Measurements from ENCODE around the gene IRF9. TPM values are rescaled to one million over a fixed set of nuclear protein-coding genes. Genes with fewer than 3 reads are reported as not detected.

IRF9 gene, protein sequence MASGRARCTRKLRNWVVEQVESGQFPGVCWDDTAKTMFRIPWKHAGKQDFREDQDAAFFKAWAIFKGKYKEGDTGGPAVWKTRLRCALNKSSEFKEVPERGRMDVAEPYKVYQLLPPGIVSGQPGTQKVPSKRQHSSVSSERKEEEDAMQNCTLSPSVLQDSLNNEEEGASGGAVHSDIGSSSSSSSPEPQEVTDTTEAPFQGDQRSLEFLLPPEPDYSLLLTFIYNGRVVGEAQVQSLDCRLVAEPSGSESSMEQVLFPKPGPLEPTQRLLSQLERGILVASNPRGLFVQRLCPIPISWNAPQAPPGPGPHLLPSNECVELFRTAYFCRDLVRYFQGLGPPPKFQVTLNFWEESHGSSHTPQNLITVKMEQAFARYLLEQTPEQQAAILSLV
- 100 to 1,000 TPM; 172 to 209 TPM for total RNA-seq

DNA sequence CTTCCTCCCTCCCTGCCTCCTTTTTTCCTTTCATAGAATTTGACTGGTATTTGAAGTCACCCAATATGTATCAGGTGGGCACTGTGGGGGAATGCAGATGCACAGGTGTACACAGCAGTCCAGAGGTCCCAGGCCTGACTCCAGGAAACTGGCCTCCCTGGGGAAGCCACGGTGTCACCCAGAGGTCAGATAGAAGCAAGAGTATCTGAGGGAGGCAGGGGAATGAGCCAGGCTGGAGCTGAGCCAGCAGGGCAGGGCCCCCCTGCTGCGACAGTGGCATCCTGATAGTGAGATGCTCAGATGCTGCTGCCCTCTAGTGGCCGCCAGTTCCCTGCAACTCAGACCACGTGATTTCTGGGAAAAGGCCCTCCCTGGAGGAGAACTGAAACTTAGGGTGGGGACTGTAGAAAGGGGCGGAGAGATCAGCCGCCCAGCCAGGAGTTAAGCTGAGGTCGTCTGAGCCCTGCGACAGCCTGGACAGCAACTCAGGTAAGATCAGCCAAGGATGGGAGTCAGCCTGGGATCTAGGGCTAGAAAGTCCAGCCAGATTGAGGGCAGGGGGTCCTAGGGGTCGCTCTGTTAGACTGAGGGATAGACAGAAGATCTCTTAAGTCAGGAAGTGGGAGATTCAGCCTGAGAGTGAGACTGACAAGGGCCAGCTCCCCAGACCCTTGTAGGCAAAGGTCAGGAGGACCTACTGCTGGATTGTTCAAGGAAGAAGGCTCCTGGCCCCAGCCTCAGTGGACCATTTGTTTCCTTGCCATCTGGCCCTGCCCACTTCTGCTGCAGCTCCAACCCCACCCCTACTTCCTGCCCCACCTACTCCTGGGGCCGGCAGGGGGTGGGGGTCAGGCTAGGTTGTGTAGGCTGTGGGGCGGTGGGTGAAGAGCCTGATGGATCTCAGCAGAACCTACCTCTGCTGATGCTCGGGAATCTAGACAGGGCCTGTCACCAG is at the start of gene IRF9:
Gene IRF9 (plus strand): TSS at position 416 of the 955 bp plus-strand sequence. CDS start 880 bp downstream, outside the sequence.
- H3K27ac Mint-ChIP-seq: peak within 1 kb of the TSS; percentile 97
- no peaks in the 10 kb centered on the region for H3K9me3 Mint-ChIP-seq (ENCODE audit: low read depth)
- intact Hi-C loops (cut with DNase I, micrococcal nuclease): loop anchor here (1.0 to 2.0 kb wide), 17 partner anchors 14 to 269 kb away; partner anchors contain the start of genes DCAF11 (in 2 of the 2), EMC9 (in 2 of the 2), IPO4 (in 2 of the 2) and NRL (in 2 of the 2)
- peaks cover 73% of the 10 kb centered on the region for H3K36me3 Mint-ChIP-seq (ENCODE audit: low read depth)
- peak within 1 kb of the TSS; percentile 84 for H3K4me3 Mint-ChIP-seq
- DNase-seq (peak; percentile 98), ATAC-seq (peak; percentile 89)
- peaks cover 35% of the 10 kb centered on the region for H3K4me1 Mint-ChIP-seq
- no peaks in the 10 kb centered on the region for H3K27me3 Mint-ChIP-seq
- ChIA-PET CTCF (interaction anchor here (0.6 to 3.6 kb wide), 40 partner anchors 9 to 1066 kb away, joined by 3 to 43 read pairs (median 4); partner anchors contain the start of genes C14orf119, CHMP4A, CIDEB and DCAF11), POLR2A (interaction anchor here (0.6 to 3.6 kb wide), 20 partner anchors 8 to 112 kb away, joined by 3 to 36 read pairs (median 5); partner anchors contain the start of genes CHMP4A, DCAF11, EMC9 and IPO4)

GRCh38 chr14:24113379-24113800 is 47.7 kb upstream of the IRF9 start:
- peak overlapping the region; percentile 97 for H3K27ac Mint-ChIP-seq
- CTCF ChIA-PET: interaction anchor here (0.6 to 3.3 kb wide), 10 partner anchors 20 to 556 kb away, joined by 3 to 32 read pairs (median 9); partner anchors contain the start of genes IRF9, PCK2, PSME1 and PSME2
- H3K36me3 Mint-ChIP-seq (ENCODE audit: low read depth): peaks cover 24% of the 10 kb centered on the region
- peak overlapping the region; percentile 85 for H3K4me3 Mint-ChIP-seq
- POLR2A ChIA-PET: interaction anchor here (1.0 to 2.8 kb wide), 8 partner anchors 20 to 186 kb away, joined by 3 to 35 read pairs (median 12); partner anchors contain the start of genes DHRS1, EMC9, IRF9 and NOP9
- ATAC-seq (no peak), DNase-seq (no peak)
- H3K9me3 Mint-ChIP-seq (ENCODE audit: low read depth): no peaks in the 10 kb centered on the region
- intact Hi-C loops (cut with DNase I, micrococcal nuclease): loop anchor here in 1 of 2 experiments (10.0 kb wide), 1 partner anchor 1019 kb away; the partner anchor contains the start of genes ACIN1 and C14orf119
- no peaks in the 10 kb centered on the region for H3K27me3 Mint-ChIP-seq
- H3K4me1 Mint-ChIP-seq: peaks cover 38% of the 10 kb centered on the region

DNA sequence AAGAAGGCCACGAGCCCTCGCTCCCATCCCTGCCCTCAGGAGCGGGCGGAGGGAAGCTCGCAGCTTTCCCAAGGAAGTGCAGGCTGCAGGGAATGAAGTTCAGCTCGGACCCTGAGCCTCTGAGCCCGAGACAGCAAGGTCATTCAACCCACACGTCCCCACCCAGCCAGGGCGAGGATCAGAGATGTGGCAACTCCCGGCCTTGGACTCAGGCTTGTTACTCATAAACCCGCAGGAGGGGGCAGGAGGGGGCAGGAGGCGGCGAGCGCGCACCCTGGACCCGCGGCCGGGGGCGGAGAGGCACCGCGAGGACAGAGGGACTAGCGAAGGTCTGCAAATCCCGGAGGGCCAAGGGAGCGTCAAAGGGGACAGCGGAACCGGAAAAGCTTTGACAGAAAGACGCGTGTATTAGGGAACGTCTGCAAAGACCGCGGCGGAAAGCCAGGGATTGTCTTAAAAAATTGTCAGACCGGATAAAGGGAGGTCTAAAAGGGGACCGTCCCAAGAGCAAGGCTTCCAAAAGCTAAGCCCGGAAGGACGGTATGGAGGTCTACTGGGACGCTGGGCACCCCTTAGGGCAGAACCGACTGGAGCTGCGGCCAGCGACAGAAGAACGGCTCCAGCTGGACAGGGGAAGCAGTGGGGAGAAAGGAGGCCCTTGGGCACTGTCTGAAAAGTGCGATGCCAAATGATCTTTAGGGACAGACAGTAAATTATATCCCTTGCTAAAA is 47.1 kb upstream of the IRF9 start:
- Mint-ChIP-seq H3K36me3 (ENCODE audit: low read depth) (peaks cover 29% of the 10 kb centered on the region), H3K9me3 (ENCODE audit: low read depth) (no peaks in the 10 kb centered on the region), H3K27ac (peak overlapping the region; percentile 97), H3K4me3 (peak overlapping the region; percentile 85), H3K4me1 (peaks cover 32% of the 10 kb centered on the region), H3K27me3 (no peaks in the 10 kb centered on the region)
- CTCF ChIA-PET: interaction anchor here (0.6 to 3.3 kb wide), 24 partner anchors 11 to 557 kb away, joined by 3 to 32 read pairs (median 5); partner anchors contain the start of genes CIDEB, EMC9, IRF9 and PCK2
- peak; percentile 92 for DNase-seq
- POLR2A ChIA-PET: interaction anchor here (0.9 to 2.8 kb wide), 19 partner anchors 19 to 317 kb away, joined by 3 to 35 read pairs (median 6); partner anchors contain the start of genes CHMP4A, DHRS1, EMC9 and IPO4
- ATAC-seq: peak; percentile 42
- intact Hi-C loops (cut with DNase I, micrococcal nuclease): loop anchor here (1.0 to 10.0 kb wide), 19 partner anchors 20 to 1019 kb away; partner anchors contain the start of genes EMC9 (in 2 of the 2), GMPR2 (in 2 of the 2), IRF9 (in 2 of the 2) and NEDD8 (in 2 of the 2)

DNA sequence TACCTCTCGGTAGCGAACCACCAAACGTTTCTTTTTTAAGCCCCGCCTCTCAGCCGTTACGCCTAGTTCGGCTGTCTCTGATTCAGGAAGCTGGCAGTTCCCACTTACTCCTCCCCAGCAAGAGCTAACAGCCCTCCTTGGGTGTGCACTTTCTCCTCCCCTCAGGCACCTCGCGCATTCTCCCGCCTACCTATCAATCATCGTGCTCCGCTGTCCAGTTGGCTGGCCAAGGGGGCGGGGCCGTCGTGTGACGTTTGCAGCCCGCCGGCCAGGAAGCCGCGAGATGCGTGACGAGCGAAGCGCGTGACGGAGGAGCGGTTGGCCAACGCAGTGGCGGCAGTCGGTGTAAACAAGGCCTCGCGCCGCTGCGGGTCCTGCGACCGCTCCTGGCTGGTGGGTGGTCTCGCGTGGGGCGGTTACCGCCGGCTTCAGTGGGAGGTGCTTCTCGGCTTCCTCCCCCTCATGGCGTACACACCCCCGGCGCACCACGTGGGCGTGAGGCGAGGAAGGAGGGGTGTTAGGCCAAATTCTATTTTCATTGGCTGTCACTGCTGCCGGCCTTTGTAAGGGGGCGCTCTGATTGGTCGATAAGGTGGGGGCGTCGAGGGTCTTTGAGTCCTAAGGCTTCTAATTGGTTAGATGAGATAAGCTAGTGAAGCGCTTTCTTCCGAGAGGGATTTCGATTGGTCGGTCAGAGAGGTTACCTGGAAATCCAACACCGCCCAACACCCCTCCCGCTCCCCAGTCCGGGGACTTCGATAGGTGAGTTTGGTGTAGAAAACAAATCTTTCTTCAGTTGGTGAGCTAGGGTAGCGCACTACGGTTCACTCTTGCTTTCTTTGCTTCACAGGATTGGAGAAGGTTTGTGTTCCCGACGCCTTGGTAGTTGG is 46.3 kb upstream of the IRF9 start, which contains the start of the genes DCAF11 and NRL:
Gene DCAF11 (plus strand): TSS at position 246 of the 890 bp plus-strand sequence. CDS start 818 bp downstream, outside the sequence.
Gene NRL (minus strand): TSS at position 418 of the 890 bp plus-strand sequence. CDS start 32,101 bp downstream, outside the sequence.
- ChIA-PET CTCF (interaction anchor here (0.8 to 3.3 kb wide), 27 partner anchors 10 to 322 kb away, joined by 3 to 32 read pairs (median 5); partner anchors contain the start of genes CIDEB, EMC9, IRF9 and PCK2), POLR2A (interaction anchor here (0.6 to 2.8 kb wide), 20 partner anchors 18 to 316 kb away, joined by 3 to 35 read pairs (median 6); partner anchors contain the start of genes CHMP4A, DHRS1, EMC9 and IPO4)
- intact Hi-C loops (cut with DNase I, micrococcal nuclease): loop anchor here (1.0 to 10.0 kb wide), 19 partner anchors 20 to 1020 kb away; partner anchors contain the start of genes EMC9 (in 2 of the 2), GMPR2 (in 2 of the 2), IRF9 (in 2 of the 2) and NEDD8 (in 2 of the 2)
- peak within 1 kb of the TSS; percentile 85 for H3K4me3 Mint-ChIP-seq
- H3K36me3 Mint-ChIP-seq (ENCODE audit: low read depth): peaks cover 36% of the 10 kb centered on the region
- ATAC-seq: peak; percentile 89
- peaks cover 28% of the 10 kb centered on the region for H3K4me1 Mint-ChIP-seq
- H3K9me3 Mint-ChIP-seq (ENCODE audit: low read depth): no peaks in the 10 kb centered on the region
- H3K27me3 Mint-ChIP-seq: no peaks in the 10 kb centered on the region
- peak within 1 kb of the TSS; percentile 97 for H3K27ac Mint-ChIP-seq
- DNase-seq: peak; percentile 99

- peak overlapping the region; percentile 97 for H3K27ac Mint-ChIP-seq
Observed at GRCh38 chr14:24115422-24116127, 45.5 kb upstream of the IRF9 start.

DNA sequence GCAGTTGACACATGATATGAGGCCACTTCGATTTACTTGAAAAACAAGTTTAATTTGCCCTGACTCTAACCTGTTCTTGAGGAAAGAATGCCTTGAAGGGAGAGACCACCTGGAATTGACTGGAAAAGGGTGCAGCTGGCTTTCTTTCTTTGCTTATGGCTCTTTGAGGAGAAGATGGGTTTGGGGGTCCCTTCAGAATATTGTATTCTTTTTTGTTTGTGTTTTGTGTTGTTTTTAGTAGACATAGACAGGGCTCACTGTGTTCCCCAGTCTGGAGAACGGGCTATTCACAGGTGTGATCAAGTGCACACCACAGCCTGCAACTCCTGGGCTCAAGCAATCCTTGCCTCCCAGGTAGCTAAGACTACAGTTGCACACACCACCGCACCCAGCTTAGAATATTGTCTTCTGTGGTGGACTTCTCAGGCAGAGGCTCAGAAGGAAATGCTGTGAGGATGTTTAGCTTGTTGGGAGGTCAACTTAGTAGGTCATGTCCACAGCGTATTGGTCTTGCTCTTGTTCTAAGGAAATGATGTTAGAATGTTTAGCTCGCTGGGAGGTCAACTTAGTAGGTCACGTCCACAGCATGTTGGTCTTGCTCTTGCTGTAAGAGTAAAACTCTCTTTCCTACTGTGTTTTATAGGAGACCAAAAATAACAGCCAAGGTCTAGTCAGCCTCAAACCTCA is 44.8 kb upstream of the IRF9 start:
- Mint-ChIP-seq H3K27me3 (no peaks in the 10 kb centered on the region), H3K4me1 (peaks cover 25% of the 10 kb centered on the region), H3K4me3 (peak overlapping the region; percentile 85), H3K27ac (no peak overlapping the region), H3K9me3 (ENCODE audit: low read depth) (no peaks in the 10 kb centered on the region), H3K36me3 (ENCODE audit: low read depth) (peaks cover 44% of the 10 kb centered on the region)
- DNase-seq (no peak), ATAC-seq (no peak)
- ChIA-PET POLR2A (interaction anchor here (0.9 to 1.1 kb wide), 4 partner anchors 20 to 36 kb away, joined by 3 to 5 read pairs (median 4); partner anchors contain the start of genes EMC9, PSME1 and PSME2), CTCF (interaction anchor here (0.6 to 3.3 kb wide), 9 partner anchors 8 to 180 kb away, joined by 3 to 31 read pairs (median 4); partner anchors contain the start of genes PCK2, PSME1 and RNF31)
- intact Hi-C loops (cut with DNase I, micrococcal nuclease): loop anchor here in 1 of 2 experiments (10.0 kb wide), 1 partner anchor 1021 kb away; the partner anchor contains the start of genes ACIN1 and C14orf119

More at GRCh38 chr14:24115422-24116127, 45.5 kb upstream of the IRF9 start:
- no peaks in the 10 kb centered on the region for H3K27me3 Mint-ChIP-seq
- DNase-seq: no peak
- no peak for ATAC-seq
- peaks cover 38% of the 10 kb centered on the region for H3K36me3 Mint-ChIP-seq (ENCODE audit: low read depth)
- POLR2A ChIA-PET: interaction anchor here (0.9 to 2.8 kb wide), 13 partner anchors 17 to 127 kb away, joined by 3 to 35 read pairs (median 6); partner anchors contain the start of genes CHMP4A, EMC9, IPO4 and IRF9
- CTCF ChIA-PET: interaction anchor here (0.6 to 3.3 kb wide), 16 partner anchors 9 to 321 kb away, joined by 3 to 32 read pairs (median 4); partner anchors contain the start of genes CIDEB, EMC9, IRF9 and PCK2
- H3K4me1 Mint-ChIP-seq: peaks cover 27% of the 10 kb centered on the region
- peak overlapping the region; percentile 85 for H3K4me3 Mint-ChIP-seq
- intact Hi-C loops (cut with DNase I, micrococcal nuclease): loop anchor here in 1 of 2 experiments (10.0 kb wide), 1 partner anchor 1021 kb away; the partner anchor contains the start of genes ACIN1 and C14orf119
- H3K9me3 Mint-ChIP-seq (ENCODE audit: low read depth): no peaks in the 10 kb centered on the region

DNA sequence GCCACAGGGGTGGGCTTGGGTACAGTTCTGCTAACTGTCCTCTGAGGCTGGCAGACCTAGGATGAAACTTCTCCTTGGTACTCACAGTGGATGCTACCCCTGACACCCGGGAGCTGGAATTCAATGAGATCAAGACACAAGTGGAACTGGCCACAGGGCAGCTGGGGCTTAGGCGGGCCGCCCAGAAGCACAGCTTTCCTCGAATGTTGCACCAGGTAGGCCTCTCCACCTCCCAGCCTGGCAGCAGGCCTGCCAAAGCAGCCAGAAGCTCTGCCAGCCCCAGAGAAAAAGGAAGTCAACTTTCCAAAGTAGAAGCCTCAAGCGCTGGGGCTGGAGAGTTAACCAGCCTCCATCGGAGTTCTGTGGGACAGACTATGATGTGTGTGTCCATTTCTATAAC is 43.9 kb upstream of the IRF9 start:
- Mint-ChIP-seq H3K27ac (no peak overlapping the region), H3K36me3 (ENCODE audit: low read depth) (peaks cover 47% of the 10 kb centered on the region)
- no peak for ATAC-seq

More for the DNA sequence above, 43.9 kb upstream of the IRF9 start:
- no peak for DNase-seq
- no peaks in the 10 kb centered on the region for H3K27me3 Mint-ChIP-seq
- no peaks in the 10 kb centered on the region for H3K9me3 Mint-ChIP-seq (ENCODE audit: low read depth)
- POLR2A ChIA-PET: interaction anchor here (1.1 kb wide), 1 partner anchor 19 kb away, joined by 4 read pairs; the partner anchor contains the start of gene PSME1
- CTCF ChIA-PET: interaction anchor here (0.8 to 2.0 kb wide), 7 partner anchors 9 to 30 kb away, joined by 3 to 6 read pairs (median 4); partner anchors contain the start of genes PSME1 and RNF31
- peaks cover 24% of the 10 kb centered on the region for H3K4me1 Mint-ChIP-seq
- intact Hi-C loops (cut with DNase I, micrococcal nuclease): loop anchor here in 1 of 2 experiments (10.0 kb wide), 1 partner anchor 1022 kb away; the partner anchor contains the start of genes ACIN1 and C14orf119
- no peak overlapping the region for H3K4me3 Mint-ChIP-seq

All from activated CD4-positive, alpha-beta T cell treated with anti-CD3 and anti-CD28 coated beads for 36 hours (primary cell).